SK-N-SH (cell line): ENCODE data around the gene SCAMP2. TPM values are rescaled to one million over a fixed set of nuclear protein-coding genes. Genes with fewer than 3 reads are reported as not detected.

ENCODE experiments used
- CTCF ChIA-PET: fragments of 300-600, 350-600 bp; formaldehyde crosslinking; extraction: SDS; loops from one replicate; lab custom pipeline; 2021; lab: Yijun Ruan, JAX
- POLR2A ChIA-PET: fragments of 350-600 bp; sonication (Branson Sonifier 250); formaldehyde crosslinking; extraction: SDS; loops from one replicate; lab custom pipeline; 2020; ENCODE audit warnings: antibody characterized with exemption, inconsistent platforms; lab: Yijun Ruan, JAX
- DNase-seq: peaks from one replicate; pipeline ENCODE4 v3.0.0; 2012
- H2AFZ ChIP-seq: fragments of 200-600 bp; sonication (generic); 2 replicates; pipeline ENCODE4 v1.8.1; 2016; ENCODE audit warnings: antibody characterized with exemption, mild to moderate bottlenecking, low read depth
- H3F3A ChIP-seq: fragments of 200-600 bp; sonication (generic); replicated peaks from 2 replicates; pipeline ENCODE3; 2016; ENCODE audit warnings: antibody characterized with exemption, mild to moderate bottlenecking; ENCODE audit not compliant: insufficient read depth
- H3K27ac ChIP-seq, 2 experiments: fragments of 200-500 bp in 1 of 2; fragments of 200-600 bp in 1 of 2; sonication (Bioruptor generic) in 1 of 2; sonication (generic), shearing (Covaris generic) in 1 of 2; 2 replicates each; pipeline versions ENCODE4 v1.5.1 to v1.6.1; 2014 to 2016; ENCODE audit warnings: low read depth in 2 of 2, inconsistent platforms in 1 of 2, low read length in 1 of 2, mild to moderate bottlenecking in 1 of 2, mixed read lengths in 1 of 2
- H3K27me3 ChIP-seq: fragments of 200-600 bp; sonication (generic), shearing (Covaris generic); 2 replicates; pipeline ENCODE4 v1.6.1; 2016; ENCODE audit warnings: mixed run types; ENCODE audit not compliant: insufficient read depth
- H3K36me3 ChIP-seq, 2 experiments: fragments of 200-500 bp in 1 of 2; fragments of 200-600 bp in 1 of 2; sonication (Bioruptor generic) in 1 of 2; sonication (generic) in 1 of 2; replicated peaks in 1 of 2; 2 replicates each; pipeline versions ENCODE3 to v1.5.1; 2014 to 2016; ENCODE audit warnings: low read length in 1 of 2, mild to moderate bottlenecking in 1 of 2; ENCODE audit not compliant: insufficient read depth in 2 of 2, control insufficient read depth in 1 of 2
- H3K4me1 ChIP-seq, 2 experiments: fragments of 200-500 bp in 1 of 2; fragments of 200-600 bp in 1 of 2; sonication (Bioruptor generic) in 1 of 2; sonication (generic), shearing (Covaris generic) in 1 of 2; 2 replicates each; pipeline versions ENCODE4 v1.5.1 to v1.6.1; 2014 to 2016; ENCODE audit warnings: low read depth in 1 of 2, low read length in 1 of 2, mixed run types in 1 of 2; ENCODE audit not compliant: insufficient read depth in 2 of 2, control insufficient read depth in 1 of 2
- H3K4me2 ChIP-seq: fragments of 200-600 bp; sonication (generic), shearing (Covaris generic); 2 replicates; pipeline ENCODE4 v1.6.1; 2017; ENCODE audit warnings: mixed run types
- H3K4me3 ChIP-seq, 2 experiments: fragments of 200-500 bp in 1 of 2; fragments of 200-600 bp in 1 of 2; sonication (Bioruptor generic) in 1 of 2; sonication (generic), shearing (Covaris generic) in 1 of 2; 2 replicates each; pipeline versions ENCODE4 v1.5.1 to v1.8.1; 2014 to 2016; ENCODE audit warnings: low read depth in 2 of 2, inconsistent platforms in 1 of 2, low read length in 1 of 2, mild to moderate bottlenecking in 1 of 2, mixed read lengths in 1 of 2, moderate library complexity in 1 of 2
- H3K79me2 ChIP-seq: fragments of 200-600 bp; sonication (generic); 2 replicates; pipeline ENCODE4 v1.8.1; 2017; ENCODE audit warnings: mild to moderate bottlenecking; ENCODE audit not compliant: insufficient read depth
- H3K9ac ChIP-seq: fragments of 200-600 bp; sonication (generic); 2 replicates; pipeline ENCODE4 v1.6.1; 2017; ENCODE audit warnings: mixed run types
- H3K9me2 ChIP-seq: fragments of 200-600 bp; sonication (generic); 2 replicates; pipeline ENCODE4 v1.6.1; 2017; ENCODE audit warnings: mixed run types
- H3K9me3 ChIP-seq: fragments of 200-600 bp; sonication (generic); 2 replicates; pipeline ENCODE4 v1.6.1; 2017; ENCODE audit warnings: mixed run types, mild to moderate bottlenecking, moderate library complexity
- H4K20me1 ChIP-seq: fragments of 200-600 bp; sonication (generic); 2 replicates; pipeline ENCODE4 v1.6.1; 2017; ENCODE audit warnings: mild to moderate bottlenecking, mixed run types; ENCODE audit not compliant: insufficient read depth
- CHD2 ChIP-seq: fragments of 150-350 bp; IDR thresholded peaks from 2 replicates; pipeline ENCODE4 v1.6.1; 2018; ENCODE audit warnings: low read length; ENCODE audit not compliant: partially characterized antibody
- EZH2phosphoT487 ChIP-seq: fragments of 200-600 bp; sonication (generic); IDR thresholded peaks from 2 replicates; pipeline ENCODE4 v1.6.1; 2017; ENCODE audit warnings: low read depth, mixed run types, mild to moderate bottlenecking, antibody characterized with exemption, moderate library complexity, borderline replicate concordance
- FOSL2 ChIP-seq: IDR thresholded peaks from 2 replicates; pipeline ENCODE4 v1.4.0; 2012; ENCODE audit warnings: low read depth, mild to moderate bottlenecking, moderate library complexity, borderline replicate concordance
- FOXJ3 ChIP-seq: sonication (generic); formaldehyde crosslinking; IDR thresholded peaks from 2 replicates; pipeline ENCODE4 v1.5.1; 2020; ENCODE audit warnings: mild to moderate bottlenecking, missing genetic modification reagents
- FOXM1 ChIP-seq: IDR thresholded peaks from 2 replicates; pipeline ENCODE4 v1.4.0; 2012; ENCODE audit warnings: low read depth, mild to moderate bottlenecking
- GABPA ChIP-seq: IDR thresholded peaks from 2 replicates; pipeline ENCODE4 v1.4.0; 2012; ENCODE audit warnings: low read depth, mild to moderate bottlenecking
- JUND ChIP-seq: IDR thresholded peaks from 2 replicates; pipeline ENCODE4 v1.4.0; 2012
- MXI1 ChIP-seq: IDR thresholded peaks from 2 replicates; pipeline ENCODE4 v1.6.1; 2012; ENCODE audit warnings: mild to moderate bottlenecking, low read depth, low read length, improper control_type of control experiment
- NFIC ChIP-seq: IDR thresholded peaks from 2 replicates; pipeline ENCODE4 v1.4.0; 2012; ENCODE audit warnings: borderline replicate concordance
- NRF1 ChIP-seq: IDR thresholded peaks from 2 replicates; pipeline ENCODE4 v1.6.1; 2012; ENCODE audit warnings: low read depth, mild to moderate bottlenecking, low read length
- RAD21 ChIP-seq: IDR thresholded peaks from 2 replicates; pipeline ENCODE4 v1.6.1; 2012; ENCODE audit warnings: mild to moderate bottlenecking, low read length
- RFX5 ChIP-seq: IDR thresholded peaks from 2 replicates; pipeline ENCODE4 v1.6.1; 2012; ENCODE audit warnings: mild to moderate bottlenecking, improper control_type of control experiment, low read length
- RXRA ChIP-seq: IDR thresholded peaks from 2 replicates; pipeline ENCODE4 v1.4.0; 2012; ENCODE audit warnings: low read depth, mild to moderate bottlenecking, borderline replicate concordance
- SIN3A ChIP-seq: IDR thresholded peaks from 2 replicates; pipeline ENCODE4 v1.6.1; 2012; ENCODE audit warnings: low read depth, mild to moderate bottlenecking, low read length, moderate library complexity, borderline replicate concordance
- SMC3 ChIP-seq: IDR thresholded peaks from 2 replicates; pipeline ENCODE4 v1.6.1; 2012; ENCODE audit warnings: low read depth, low read length, improper control_type of control experiment
- TAF1 ChIP-seq: IDR thresholded peaks from 2 replicates; pipeline ENCODE4 v1.6.1; 2012; ENCODE audit warnings: low read depth, mild to moderate bottlenecking, low read length, moderate library complexity, borderline replicate concordance
- TEAD4 ChIP-seq: IDR thresholded peaks from 2 replicates; pipeline ENCODE4 v1.4.0; 2012; ENCODE audit warnings: mild to moderate bottlenecking, borderline replicate concordance; ENCODE audit not compliant: insufficient read depth
- YY1 ChIP-seq: IDR thresholded peaks from 2 replicates; pipeline ENCODE4 v1.4.0; 2012; ENCODE audit warnings: low read depth, mild to moderate bottlenecking
- WGBS: methylation state at CpG from one replicate; pipeline ENCODE4 v1.1.6; 2017; ENCODE audit warnings: low lambda C conversion rate; 5-methylcytosine and 5-hydroxymethylcytosine counted together
- polyA plus RNA-seq, 3 experiments: library from polyadenylated mRNA; depleted of rRNA; stranded (reverse); fragments of >200 nt; gene quantifications; 2 replicates each; pipeline ENCODE4 v1.2.3, GENCODE V29; 2012
- TF ChIP-seq, protein P1 (sequence below): fragments of 200-600 bp; sonication (generic); IDR thresholded peaks from 2 replicates; pipeline ENCODE4 v1.6.1; 2017; ENCODE audit warnings: antibody characterized with exemption, mild to moderate bottlenecking, moderate library complexity
- TF ChIP-seq, protein P2 (sequence below): IDR thresholded peaks from 2 replicates; pipeline ENCODE4; 2012
- TF ChIP-seq, protein P3 (sequence below): fragments of 150-350 bp; IDR thresholded peaks from 2 replicates; pipeline ENCODE4 v1.6.1; 2017; ENCODE audit warnings: antibody characterized with exemption, low read length, low read depth, borderline replicate concordance
- TF ChIP-seq, protein P4 (sequence below): IDR thresholded peaks from 2 replicates; pipeline ENCODE4 v1.4.0; 2012; ENCODE audit warnings: low read depth, borderline replicate concordance

SCAMP2 gene
- polyA plus RNA-seq, 1 of the 3 experiments (the other 2 are of a cell fraction): 88.1 TPM

DNA sequence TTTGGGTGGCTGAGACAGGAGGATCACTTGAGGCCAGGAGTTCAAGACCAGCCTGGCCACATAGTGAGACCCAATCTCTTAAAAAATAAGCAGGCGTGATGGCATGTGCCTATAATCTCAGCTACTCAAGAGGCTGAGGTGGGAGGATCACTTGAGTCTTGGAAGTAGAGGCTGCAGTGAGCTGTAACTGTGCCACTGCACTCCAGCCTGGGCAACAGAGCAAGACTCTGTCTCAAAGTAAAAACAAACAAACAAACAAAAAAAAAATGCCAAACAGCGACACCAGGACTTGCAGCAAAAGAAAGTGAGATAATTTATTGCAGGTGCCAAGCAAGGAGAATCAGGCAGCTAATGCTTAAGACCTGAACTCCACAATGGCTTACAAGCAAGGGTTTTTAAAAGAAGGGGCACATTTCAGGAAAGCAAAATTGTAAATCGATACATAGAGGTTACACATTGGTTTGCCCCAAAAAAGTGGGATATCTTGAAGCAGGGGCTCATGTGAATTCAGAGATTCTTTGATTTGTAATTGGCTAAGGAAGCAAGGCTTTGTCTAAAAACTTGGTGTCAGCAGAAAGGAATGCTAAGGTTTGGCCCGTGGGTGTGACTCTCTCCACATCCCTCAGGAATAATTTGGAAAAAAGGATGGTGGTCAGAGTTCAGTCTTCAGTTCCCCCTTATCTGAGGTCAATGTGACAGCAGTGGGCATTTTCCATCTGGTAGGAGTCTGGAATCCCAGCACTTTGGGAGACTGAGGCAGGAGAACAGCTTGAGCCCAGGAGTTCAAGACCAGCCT is 11.5 kb upstream of the SCAMP2 start:
- no peak for DNase-seq
- ChIA-PET POLR2A (no interaction called here), CTCF (interaction anchor here (1.2 to 2.5 kb wide), 2 partner anchors 17 kb away, joined by 3 to 14 read pairs; no protein-coding TSS in a partner anchor)
- no peak overlapping the region for H3K4me2 ChIP-seq
- no peak overlapping the region for H3K4me3 ChIP-seq
- 75% methylated on average over 4 of the region's 4 CpGs for WGBS
- H3K9me3 ChIP-seq: no peaks in the 10 kb centered on the region
- no peak overlapping the region for H3K9ac ChIP-seq
- H3F3A ChIP-seq: no peaks in the 10 kb centered on the region
- TF ChIP-seq GABPA: no peak
- TF ChIP-seq JUND: no peak
- no peak for TF ChIP-seq CHD2
- no peak for TF ChIP-seq TEAD4
- no peak for TF ChIP-seq SIN3A
- no peak for TF ChIP-seq TAF1
- no peak for TF ChIP-seq NRF1
- no peak for TF ChIP-seq FOSL2
- TF ChIP-seq, protein P1, sequence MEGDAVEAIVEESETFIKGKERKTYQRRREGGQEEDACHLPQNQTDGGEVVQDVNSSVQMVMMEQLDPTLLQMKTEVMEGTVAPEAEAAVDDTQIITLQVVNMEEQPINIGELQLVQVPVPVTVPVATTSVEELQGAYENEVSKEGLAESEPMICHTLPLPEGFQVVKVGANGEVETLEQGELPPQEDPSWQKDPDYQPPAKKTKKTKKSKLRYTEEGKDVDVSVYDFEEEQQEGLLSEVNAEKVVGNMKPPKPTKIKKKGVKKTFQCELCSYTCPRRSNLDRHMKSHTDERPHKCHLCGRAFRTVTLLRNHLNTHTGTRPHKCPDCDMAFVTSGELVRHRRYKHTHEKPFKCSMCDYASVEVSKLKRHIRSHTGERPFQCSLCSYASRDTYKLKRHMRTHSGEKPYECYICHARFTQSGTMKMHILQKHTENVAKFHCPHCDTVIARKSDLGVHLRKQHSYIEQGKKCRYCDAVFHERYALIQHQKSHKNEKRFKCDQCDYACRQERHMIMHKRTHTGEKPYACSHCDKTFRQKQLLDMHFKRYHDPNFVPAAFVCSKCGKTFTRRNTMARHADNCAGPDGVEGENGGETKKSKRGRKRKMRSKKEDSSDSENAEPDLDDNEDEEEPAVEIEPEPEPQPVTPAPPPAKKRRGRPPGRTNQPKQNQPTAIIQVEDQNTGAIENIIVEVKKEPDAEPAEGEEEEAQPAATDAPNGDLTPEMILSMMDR: no peak
- H3K27ac ChIP-seq: no peak overlapping the region
- peaks cover 0 to 7% of the 10 kb centered on the region in 2 experiments; a peak in 1 of 4 replicates for H3K4me1 ChIP-seq
- no peaks in the 10 kb centered on the region for H3K36me3 ChIP-seq
- no peaks in the 10 kb centered on the region for H3K27me3 ChIP-seq
- no peak overlapping the region for H2AFZ ChIP-seq
- no peaks in the 10 kb centered on the region for H3K79me2 ChIP-seq
- H3K9me2 ChIP-seq: no peaks in the 10 kb centered on the region
- H4K20me1 ChIP-seq: no peaks in the 10 kb centered on the region

DNA sequence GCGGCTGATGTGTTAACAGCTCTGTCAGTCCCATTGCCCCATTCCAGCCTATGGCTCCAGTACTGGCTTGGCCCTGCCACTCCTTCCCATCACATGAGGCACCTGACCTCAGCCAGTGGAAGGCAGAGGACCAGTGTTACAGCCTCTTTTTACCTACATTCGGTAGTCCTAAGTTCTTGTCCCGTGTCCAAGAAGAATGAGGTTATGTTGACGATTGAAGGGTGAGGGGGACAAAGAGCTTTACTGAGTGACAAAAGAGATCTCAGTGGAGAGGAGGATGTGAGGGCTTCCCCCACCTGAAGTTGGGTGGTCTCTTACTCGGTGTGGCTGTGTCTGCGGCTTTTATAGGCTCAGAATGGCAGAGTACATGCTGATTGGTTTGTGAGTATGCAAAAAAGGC is 9.4 kb upstream of the SCAMP2 start:
- no peak overlapping the region for H3K4me3 ChIP-seq
- no peaks in the 10 kb centered on the region for H3F3A ChIP-seq
- no peaks in the 10 kb centered on the region for H3K79me2 ChIP-seq
- H3K4me1 ChIP-seq: no peaks in the 10 kb centered on the region
- no peaks in the 10 kb centered on the region for H3K9me2 ChIP-seq
- H3K36me3 ChIP-seq: no peaks in the 10 kb centered on the region
- H3K9ac ChIP-seq: no peak overlapping the region
- no peak overlapping the region for H3K27ac ChIP-seq
- no peaks in the 10 kb centered on the region for H3K27me3 ChIP-seq
- 83% methylated on average over 5 of the region's 6 CpGs for WGBS
- H3K4me2 ChIP-seq: no peak overlapping the region
- ChIA-PET POLR2A (interaction anchor here (0.7 kb wide), 1 partner anchor 9 kb away, joined by 3 read pairs; the partner anchor contains the start of gene SCAMP2), CTCF (interaction anchor here (0.9 to 2.5 kb wide), 3 partner anchors 19 to 68 kb away, joined by 3 to 14 read pairs (median 5); no protein-coding TSS in a partner anchor)
- H3K9me3 ChIP-seq: no peaks in the 10 kb centered on the region
- no peak overlapping the region for H2AFZ ChIP-seq
- no peak for DNase-seq
- H4K20me1 ChIP-seq: no peaks in the 10 kb centered on the region
- TF ChIP-seq MXI1 (no peak), RFX5 (no peak), TEAD4 (no peak), EZH2phosphoT487 (no peak), JUND (no peak), RAD21 (no peak), FOSL2 (no peak), FOXM1 (no peak), YY1 (no peak), NFIC (no peak), FOXJ3 (CRISPR knock-in tag) (no peak), GABPA (no peak), SMC3 (no peak), RXRA (no peak)
- TF ChIP-seq, protein P2, sequence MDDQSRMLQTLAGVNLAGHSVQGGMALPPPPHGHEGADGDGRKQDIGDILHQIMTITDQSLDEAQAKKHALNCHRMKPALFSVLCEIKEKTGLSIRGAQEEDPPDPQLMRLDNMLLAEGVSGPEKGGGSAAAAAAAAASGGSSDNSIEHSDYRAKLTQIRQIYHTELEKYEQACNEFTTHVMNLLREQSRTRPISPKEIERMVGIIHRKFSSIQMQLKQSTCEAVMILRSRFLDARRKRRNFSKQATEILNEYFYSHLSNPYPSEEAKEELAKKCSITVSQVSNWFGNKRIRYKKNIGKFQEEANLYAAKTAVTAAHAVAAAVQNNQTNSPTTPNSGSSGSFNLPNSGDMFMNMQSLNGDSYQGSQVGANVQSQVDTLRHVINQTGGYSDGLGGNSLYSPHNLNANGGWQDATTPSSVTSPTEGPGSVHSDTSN: no peak
- TF ChIP-seq, protein P3, sequence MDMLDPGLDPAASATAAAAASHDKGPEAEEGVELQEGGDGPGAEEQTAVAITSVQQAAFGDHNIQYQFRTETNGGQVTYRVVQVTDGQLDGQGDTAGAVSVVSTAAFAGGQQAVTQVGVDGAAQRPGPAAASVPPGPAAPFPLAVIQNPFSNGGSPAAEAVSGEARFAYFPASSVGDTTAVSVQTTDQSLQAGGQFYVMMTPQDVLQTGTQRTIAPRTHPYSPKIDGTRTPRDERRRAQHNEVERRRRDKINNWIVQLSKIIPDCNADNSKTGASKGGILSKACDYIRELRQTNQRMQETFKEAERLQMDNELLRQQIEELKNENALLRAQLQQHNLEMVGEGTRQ: no peak
- TF ChIP-seq, protein P4, sequence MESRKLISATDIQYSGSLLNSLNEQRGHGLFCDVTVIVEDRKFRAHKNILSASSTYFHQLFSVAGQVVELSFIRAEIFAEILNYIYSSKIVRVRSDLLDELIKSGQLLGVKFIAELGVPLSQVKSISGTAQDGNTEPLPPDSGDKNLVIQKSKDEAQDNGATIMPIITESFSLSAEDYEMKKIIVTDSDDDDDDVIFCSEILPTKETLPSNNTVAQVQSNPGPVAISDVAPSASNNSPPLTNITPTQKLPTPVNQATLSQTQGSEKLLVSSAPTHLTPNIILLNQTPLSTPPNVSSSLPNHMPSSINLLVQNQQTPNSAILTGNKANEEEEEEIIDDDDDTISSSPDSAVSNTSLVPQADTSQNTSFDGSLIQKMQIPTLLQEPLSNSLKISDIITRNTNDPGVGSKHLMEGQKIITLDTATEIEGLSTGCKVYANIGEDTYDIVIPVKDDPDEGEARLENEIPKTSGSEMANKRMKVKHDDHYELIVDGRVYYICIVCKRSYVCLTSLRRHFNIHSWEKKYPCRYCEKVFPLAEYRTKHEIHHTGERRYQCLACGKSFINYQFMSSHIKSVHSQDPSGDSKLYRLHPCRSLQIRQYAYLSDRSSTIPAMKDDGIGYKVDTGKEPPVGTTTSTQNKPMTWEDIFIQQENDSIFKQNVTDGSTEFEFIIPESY: no peak
